Suprapubic skin (tissue), 4 donors: ENCODE measurements around the gene ZNF691.

Experiments used
- POLR2A ChIP-seq, 2 donors: fragments of 450-650 bp; IDR thresholded peaks; one replicate each; pipeline ENCODE4 v1.6.1; 2017; ENCODE audit warnings: antibody characterized with exemption in 2 of 2, mild to moderate bottlenecking in 2 of 2, moderate library complexity in 2 of 2
- POLR2AphosphoS5 ChIP-seq, 3 donors: sonication (generic); formaldehyde crosslinking; IDR thresholded peaks; one replicate each; pipeline ENCODE4 v1.6.1; 2017; ENCODE audit warnings: antibody characterized with exemption in 3 of 3

DNA sequence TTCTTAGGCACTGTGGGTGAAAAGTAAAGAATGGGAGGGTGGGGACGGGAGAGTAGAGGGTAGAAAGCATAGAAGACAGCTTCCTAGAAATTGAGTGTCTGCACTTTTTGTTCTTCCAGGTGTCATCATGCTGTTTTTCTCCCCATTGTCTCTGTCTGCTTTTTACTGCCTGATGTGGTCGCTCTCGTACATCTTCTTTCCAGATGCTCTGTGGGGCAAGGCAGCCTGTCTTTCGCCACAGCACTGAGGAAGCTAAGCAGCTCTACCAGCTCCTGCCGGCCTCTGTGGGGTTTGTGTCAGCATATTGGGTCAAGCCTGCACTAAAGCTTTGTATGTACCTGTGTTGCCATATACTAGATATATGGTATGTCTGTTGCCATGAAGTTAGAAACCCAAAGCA is 48.4 kb upstream of the ZNF691 start:
- TF ChIP-seq POLR2AphosphoS5 (IDR thresholded peaks at IDR 0.05) (no peak), POLR2A (IDR thresholded peaks at IDR 0.05) (no peak)
